ENCODE data around the gene EGF.
"Not testable (repeated sequence)": the region's sequence is repeated elsewhere in the genome, so short reads cannot be mapped to it uniquely, and the experiment has no call there.

EGF gene

DNA sequence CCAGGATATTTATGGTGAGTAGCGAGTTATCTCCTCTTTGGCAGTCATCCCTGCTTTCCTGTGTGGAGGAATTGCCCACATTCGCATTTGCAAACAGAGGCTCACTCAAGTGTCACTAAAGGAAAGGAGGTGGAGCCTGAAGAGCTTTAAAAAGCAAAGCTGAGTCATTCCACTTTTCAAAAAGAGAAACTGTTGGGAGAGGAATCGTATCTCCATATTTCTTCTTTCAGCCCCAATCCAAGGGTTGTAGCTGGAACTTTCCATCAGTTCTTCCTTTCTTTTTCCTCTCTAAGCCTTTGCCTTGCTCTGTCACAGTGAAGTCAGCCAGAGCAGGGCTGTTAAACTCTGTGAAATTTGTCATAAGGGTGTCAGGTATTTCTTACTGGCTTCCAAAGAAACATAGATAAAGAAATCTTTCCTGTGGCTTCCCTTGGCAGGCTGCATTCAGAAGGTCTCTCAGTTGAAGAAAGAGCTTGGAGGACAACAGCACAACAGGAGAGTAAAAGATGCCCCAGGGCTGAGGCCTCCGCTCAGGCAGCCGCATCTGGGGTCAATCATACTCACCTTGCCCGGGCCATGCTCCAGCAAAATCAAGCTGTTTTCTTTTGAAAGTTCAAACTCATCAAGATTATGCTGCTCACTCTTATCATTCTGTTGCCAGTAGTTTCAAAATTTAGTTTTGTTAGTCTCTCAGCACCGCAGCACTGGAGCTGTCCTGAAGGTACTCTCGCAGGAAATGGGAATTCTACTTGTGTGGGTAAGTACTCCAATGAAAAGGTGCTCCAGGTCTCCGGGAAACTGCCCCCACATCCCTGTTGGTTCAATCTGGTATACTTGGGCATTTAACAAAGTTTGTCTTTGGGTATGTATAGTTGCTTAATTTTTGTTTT is at the start of gene EGF:
Gene EGF (plus strand): TSS at position 178 of the 890 bp plus-strand sequence. CDS start 453 bp downstream, at position 631.
- DNase-seq (ENCODE audit: low spot score), result no peak

DNA sequence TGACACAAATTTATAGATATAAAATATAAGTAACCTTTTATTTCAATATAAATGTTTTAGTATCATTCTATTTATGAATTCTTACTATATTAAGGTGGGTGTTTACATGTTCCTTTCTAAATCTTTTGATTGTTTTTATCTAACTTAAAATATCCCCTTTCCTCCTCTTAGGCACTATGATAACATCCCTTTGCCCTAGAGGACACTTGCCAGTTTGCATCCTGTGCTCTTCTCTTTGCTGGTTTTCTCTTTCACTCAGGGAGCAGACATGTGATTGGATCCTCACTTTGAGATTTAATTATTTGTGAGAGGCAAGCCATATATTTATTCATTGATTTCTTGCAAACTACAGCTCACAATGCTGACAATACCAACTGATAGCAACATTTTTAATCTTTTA is 48.5 kb upstream of the EGF start:
- no peak for DNase-seq (ENCODE audit: low spot score)

DNA sequence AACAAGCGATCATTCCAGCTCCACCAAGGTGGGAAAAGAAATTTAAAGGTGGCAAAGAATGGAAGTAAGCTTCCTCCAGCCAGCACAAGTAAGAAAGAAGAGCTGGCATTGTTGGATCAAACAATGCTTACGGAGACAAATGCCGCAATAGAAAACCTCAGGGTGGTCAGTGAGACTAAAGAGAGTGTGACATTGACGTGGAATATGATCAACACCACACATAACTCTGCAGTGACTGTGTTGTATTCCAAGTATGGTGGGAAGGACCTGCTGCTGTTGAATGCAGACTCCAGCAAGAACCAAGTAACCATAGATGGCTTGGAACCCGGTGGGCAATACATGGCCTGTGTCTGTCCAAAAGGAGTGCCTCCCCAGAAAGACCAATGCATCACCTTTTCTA is 42.6 kb upstream of the EGF start:
- no peak for DNase-seq (ENCODE audit: low spot score)

DNA sequence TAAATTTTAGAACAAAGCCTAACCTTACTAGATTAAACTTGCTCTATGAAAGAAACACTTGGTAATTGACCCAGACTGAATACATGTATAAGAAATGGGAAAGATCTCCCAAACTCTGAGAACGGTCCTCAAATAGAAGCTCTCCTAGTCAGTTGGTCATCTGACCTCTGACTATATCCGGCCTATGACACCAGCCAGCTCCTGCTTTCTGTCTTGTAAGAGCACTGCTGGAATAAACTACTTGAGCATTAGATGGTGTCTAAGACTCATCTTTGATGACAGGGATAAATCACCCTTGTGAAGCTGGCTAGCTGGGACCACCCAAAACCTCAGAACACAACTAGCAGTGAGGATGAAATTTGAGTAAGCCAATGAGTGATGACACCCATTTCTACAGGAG is 40.6 kb upstream of the EGF start:
- DNase-seq (ENCODE audit: low spot score), result no peak

DNA sequence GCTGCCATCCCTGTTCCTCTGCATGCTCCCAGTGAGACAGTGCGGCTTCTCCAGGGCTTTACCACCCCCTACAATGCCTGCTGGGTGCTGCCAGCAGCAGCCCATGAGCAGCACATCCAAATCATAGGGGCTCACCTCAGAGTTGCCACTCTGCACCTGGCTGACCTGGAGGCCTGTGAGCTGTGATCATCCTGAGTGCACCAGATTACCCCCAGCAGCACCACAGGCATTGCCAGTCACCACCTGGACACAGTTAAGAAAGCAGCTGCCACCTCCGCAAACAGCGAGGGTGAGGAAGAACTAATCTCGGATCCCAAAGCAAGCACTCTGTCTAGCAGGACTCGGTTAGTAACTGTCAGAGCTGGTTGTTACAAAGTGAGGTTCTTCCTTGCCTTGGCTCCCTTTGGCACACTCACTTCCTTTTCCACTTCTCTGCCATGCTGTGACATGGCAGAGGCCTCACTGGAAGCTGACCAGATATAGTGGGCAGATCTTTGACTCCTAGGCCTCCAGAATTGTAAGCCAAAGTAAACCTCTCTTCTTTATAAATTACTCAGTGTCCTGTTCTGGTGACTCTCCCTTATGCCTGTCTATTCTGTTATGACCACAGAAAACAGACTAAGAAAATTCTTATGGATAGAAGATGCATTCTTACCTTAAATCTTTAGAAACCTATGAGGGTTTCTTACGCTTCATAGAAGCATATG is 39.6 kb upstream of the EGF start:
- DNase-seq (ENCODE audit: low spot score), result no peak

DNA sequence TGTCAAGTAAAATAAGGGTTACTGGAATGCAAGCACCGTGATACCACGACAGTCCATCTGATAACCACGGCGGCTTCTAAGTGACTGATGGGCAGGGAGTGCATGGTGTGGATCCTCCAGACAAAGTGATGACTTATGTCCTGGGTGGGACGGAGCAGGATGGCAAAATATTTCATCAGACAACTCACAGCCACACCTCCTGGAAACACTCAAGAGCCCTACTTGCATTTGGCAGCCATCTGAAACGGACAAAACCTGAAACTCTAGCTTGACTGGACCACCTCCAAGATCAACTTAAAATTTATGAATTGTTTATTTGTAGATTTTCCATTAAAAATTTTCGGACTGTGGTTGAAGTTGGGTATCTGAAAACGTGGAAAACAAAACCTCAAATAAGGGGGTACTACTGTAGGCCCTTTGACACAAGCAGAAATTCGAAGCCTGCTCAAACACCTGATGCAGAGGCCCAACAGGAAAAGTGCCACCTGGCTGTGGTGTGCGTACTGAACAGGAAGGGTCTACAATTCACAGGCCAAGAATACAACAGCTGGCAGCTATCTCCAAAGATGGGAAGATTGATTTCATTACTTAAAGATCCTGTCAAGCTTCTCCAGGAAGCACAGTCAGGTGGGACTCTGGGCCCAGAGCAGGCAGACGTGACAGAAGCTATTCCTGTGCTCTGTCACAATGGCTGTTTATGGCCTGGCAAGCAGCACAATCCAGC is 38.7 kb upstream of the EGF start:
- no peak for DNase-seq (ENCODE audit: low spot score)

DNA sequence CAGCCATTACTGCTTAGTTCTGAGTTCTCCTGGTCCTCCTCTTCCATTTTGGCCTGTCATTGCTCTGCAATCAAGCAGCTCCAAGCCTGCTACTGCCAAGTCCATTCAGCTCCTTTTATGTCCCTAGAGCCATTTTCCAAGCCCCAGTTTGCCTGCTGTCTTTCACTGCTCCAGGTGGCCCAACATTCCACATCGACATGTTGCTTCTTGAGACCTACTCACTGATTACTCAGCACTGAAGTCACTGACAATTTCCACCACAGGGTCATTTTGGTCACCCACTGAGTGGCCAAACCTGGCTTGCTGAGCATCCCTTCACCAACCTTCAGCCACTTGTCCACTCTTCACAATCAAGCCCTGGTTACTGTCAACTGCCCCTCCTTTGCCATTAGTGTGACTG is 37.6 kb upstream of the EGF start:
- no peak for DNase-seq (ENCODE audit: low spot score)

DNA sequence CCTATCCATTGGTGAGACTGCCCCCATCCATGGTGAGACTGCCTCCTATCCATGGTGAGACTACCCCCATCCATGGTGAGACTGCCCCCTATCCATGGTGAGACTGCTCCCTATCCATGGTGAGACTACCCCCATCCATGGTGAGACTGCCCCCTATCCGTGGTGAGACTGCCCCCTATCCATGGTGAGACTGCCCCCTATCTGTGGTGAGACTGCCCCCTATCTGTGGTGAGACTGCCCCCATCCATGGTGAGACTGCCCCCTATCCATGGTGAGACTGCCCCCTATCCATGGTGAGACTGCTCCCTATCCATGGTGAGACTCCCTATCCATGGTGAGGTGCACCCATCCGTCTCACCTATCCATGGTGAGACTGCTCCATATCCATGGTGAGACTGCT is 37.1 kb upstream of the EGF start:
- DNase-seq (ENCODE audit: low spot score), result not testable (repeated sequence)

DNA sequence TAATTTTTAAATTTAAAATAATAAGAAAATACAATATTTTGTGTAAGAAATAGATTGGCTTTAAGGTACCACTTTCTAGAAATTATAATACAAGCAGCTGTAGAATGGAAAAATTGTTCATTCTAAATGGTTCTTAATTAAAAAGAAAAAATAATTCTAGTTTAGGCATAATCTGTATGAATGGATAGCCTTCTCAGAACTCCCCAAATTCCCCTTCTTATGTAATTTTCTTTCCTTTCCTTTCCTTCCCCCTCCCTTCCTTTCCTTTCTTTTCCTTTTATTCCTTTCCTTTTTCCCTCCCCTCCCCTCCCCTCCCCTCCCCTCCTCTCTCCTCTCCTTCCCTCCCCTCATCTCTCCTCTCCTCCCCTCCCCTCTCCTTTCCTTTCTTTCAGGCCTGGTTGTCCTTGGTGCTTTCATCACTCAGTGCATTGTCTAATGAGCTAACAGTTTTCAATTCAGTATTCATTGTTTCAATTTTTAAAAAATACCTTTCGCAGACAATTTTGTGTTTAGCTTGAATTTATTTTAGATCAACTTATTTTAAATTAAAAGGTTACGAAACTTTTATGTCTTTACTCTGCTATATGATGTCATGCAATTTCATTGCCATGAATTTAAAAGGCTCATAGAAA is 35.9 kb upstream of the EGF start:
- no peak for DNase-seq (ENCODE audit: low spot score)

DNA sequence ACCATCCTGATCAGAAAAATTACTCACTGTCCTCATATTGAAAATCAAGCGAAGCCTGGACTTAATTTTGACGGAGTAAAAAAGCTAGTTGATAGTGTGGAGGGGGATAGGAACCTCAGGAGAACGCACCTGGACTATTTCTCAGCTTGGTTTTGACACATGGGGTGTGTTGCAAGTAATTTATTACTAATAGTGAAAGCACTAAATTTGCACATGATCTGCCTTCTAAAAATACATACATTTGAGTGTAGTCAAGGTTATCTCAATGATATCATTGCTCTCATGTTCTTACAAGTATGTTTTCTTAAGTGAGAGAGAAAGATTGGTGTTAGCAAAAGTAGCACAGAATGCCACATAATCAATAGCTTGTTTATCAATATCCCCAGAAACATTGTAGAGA is 35.3 kb upstream of the EGF start:
- DNase-seq (ENCODE audit: low spot score), result no peak

DNA sequence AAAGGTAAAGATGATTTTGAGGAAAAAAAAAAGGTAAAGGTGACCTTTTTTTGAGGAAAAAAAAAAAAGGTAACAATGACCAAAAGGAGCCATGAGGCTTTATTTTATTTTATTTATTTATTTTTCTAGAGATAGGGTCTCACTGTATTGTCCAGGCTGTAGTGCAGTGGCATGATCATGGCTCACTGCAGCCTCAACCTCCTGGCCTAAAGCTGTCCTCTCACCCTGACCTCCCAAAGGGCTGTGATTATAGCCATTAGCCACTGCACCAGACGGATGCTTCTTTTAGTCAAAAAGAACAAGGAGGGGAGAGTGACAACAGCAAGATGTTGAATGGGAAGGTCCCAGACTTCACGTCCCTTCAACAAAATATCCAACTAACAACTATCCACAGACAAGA is 34.3 kb upstream of the EGF start:
- no peak for DNase-seq (ENCODE audit: low spot score)

DNA sequence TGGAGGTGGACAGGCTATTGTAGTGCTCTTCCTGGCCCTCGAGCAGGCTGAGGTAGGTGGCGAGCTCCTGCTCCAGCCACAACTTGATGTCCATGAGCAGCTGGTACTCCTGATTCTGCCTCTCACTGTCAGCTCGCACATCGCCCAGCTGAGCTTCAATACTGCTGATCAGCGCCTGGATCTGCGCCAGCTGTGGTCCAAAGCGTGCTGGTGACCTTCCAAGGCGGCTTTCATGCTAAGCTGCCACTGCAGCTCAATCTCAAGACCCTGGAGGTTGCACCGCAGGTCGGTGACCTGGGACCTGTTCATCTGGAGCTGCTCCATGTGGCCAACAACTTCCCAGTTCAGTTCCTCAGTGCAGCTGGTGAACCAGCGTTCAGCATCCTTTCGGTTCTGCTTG is 33.6 kb upstream of the EGF start:
- no peak for DNase-seq (ENCODE audit: low spot score)

DNA sequence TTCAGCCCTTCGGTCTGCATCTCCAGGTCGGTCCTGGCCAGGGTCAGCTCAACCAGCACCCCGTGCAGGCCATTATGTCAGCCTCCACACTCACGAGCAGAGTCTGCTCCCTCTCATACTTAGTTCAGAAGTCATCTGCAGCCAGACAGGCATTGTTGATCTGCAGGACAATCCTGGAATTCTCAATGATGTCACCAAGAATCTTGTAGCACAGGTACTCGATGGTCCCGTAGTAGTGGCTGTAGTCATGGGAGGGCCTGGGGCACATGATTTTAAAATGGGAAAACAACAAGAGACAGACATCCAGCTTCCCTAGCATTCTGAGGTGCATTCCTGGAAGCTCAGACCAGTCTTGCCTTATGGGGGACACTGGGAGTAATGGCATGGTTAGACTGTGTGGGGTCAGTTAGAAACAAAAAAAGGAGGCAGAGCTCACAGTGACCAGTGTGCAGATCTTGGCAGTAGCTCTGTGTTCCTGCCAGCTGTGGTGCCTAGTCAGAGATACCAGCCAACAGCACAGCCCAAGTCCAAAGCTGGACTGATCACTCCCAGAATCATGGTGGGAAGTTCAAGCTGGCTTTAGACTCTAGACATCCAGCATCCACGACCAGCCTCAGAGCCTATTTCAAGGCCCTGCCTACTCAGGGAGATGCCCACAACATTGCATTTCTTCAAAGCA is 32.9 kb upstream of the EGF start:
- no peak for DNase-seq (ENCODE audit: low spot score)

DNA sequence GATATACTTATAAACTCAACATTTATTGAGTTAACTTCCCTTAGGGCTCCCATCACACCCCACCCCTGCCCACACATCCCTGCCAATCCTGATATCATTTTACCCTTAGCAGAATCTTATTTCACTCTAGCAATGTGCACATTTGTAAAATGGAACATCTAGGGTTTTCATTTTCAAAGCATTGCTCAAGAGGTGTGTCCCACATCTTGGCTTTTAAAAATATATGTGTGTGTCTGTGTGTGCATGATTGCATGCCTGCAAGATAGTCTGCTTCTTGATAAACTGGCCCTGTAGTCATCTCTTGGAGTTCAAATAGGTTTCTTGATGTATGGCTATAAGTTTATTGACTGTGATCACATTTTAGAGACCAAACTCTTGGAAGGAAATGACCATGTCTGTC is 26.4 kb upstream of the EGF start:
- no peak for DNase-seq (ENCODE audit: low spot score)

DNA sequence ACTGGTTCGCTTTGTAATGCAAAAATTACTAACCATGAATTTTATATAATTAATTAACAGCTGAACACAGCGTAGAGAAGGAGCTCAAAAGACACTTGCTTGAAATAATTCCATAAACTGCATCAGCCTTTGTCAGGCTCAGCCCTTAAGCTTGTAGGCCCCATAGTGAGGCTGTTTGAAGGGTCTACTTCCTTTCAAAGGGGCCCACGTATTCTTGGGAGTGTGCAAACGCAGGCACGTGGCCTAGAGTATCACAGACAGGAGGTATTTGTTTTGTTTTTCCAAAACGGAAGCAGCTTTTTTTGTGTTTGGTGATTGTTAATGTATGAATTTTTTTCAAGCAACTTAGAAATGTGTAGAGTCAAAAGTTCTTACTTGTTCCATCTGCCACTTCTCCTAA is 25.6 kb upstream of the EGF start:
- no peak for DNase-seq (ENCODE audit: low spot score)

DNA sequence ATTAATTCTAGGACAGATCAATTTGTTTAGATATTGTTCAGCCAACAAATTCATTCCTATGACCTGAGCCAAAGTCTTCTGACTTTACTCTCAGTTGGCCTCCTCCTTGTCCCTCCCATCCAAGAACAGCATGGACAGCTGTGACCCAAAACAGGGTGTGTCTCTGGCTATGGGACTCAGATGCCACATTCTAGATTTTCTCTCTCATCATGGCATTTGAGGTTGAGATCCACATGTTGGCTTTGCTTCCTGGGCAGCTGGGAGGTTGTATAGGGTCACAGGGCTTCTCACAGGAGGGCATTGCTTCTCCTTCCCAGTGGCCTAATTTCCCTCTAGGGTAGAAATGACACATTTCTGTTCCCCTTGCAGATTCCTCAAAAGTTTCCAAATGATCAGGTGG is 22.6 kb upstream of the EGF start:
- no peak for DNase-seq (ENCODE audit: low spot score)

DNA sequence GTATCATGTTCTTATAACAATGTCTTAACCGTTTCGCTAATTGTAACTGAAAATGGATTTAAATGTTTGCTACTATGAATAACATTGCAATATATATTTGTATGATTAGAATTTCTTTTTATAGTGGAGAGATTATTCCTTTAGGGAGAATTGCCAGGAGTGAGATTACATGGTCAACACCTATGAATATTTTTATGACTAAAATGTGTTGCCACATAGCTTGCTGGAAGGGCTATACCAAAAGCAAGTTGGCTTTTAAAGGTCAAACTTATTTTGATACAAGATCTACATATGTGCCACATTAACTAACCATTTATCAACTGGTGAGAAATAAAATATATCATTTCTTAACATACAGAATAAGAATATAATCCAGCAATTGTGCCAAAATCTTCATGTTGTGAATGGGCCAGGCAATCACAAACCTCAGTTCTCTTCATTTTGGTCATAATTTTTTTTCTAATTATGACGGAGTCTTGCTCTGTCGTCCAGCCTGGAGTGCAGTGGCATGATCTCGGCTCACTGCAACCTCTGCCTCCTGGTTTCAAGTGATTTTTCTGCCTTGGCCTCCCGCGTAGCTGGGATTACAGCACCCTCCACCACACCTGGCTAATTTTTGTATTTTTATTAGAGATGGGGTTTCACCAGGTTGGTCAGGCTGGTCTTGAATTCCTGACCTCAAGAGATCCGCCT is 10.0 kb upstream of the EGF start:
- DNase-seq (ENCODE audit: low spot score), result no peak

DNA sequence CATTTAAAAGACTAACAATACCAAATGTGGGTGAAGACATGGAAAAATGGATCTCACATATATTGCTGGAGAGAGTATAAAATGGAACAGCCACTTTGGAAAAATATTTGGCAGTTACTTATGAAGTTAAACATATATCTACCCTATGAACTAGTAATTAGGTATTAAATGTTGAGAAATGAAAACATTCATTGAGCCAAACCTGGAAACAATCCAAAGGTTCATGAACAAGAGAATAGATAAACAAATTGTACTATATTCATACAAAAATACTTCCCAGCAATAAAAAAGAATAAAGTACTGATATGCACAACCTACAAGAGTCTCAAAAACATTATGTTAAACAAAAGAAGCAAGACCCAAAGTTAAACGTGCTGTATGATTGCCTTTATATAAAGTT is 4.0 kb upstream of the EGF start:
- no peak for DNase-seq (ENCODE audit: low spot score)

DNA sequence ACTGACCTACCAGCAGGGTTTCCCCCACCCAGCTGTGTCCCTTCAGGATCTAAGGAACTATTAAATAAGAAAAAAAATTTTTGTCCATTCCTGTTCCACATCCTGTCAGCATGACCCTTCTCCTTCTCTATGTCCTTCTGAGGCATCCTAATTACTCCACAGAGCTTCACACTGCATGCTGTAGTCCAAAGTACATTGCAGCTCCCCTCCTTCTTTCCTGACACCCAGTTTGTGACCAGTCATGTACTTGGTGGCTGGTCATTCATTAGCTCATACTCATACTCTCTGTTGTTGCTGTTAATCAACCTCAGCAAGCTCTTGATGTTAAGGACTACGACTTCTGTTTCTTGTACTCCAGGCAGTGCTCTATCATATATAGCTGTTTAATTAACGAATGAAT is 2.4 kb upstream of the EGF start:
- no peak for DNase-seq (ENCODE audit: low spot score)

DNA sequence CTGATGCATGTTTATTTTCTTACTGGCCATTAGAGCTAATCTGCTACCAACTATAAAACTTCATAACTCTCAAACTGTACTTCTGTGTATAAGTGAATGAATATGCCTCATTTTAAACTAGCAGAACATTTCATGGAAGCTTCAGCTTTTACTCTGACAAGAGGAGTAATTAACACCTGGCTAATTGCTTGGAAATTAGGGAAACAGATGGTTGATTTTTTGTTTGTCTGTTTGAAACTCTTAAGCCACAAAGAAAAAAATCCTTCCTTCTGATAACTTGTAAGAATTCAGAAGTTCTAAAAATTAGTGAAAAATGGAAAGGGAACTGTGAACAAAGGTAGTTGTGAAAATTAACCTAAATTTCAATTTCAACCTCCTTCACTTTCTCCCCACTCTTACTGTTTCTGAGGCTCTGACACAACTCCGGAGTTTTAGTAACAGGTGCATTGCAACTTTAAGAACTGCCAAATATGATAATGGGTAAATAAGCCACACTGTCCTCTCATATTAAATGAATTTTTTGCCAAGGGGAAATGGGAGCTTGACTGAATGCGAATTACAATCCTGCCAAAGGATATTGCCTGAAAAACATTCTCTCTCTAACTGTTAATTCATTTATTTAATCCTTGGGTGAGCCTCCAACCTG is 1.0 kb downstream of the EGF start:
- DNase-seq (ENCODE audit: low spot score), result no peak

DNA sequence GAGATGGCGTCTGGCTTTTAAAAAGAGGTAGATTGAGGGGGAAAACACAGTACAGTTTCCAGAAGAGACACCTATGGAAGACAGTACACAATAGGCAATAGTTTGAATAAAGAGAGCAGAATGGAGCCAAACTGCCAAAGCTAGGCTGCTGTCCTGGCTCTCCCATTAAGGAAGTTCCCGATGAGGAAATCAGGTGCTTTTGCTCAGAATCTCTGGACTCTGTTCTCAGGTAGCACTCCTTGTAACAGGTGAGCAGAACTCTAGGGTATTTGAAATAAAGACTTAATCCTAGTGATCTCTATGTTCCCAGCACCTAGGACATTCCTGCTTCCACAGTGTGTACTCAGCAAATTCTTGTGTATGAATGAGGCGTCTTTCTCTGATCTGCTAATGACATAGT is 1.6 kb downstream of the EGF start:
- DNase-seq (ENCODE audit: low spot score), result no peak
